Fibroblast of the aortic adventitia (primary cell): ENCODE measurements around the gene SNX19. TPM values are rescaled to one million over a fixed set of nuclear protein-coding genes. Genes with fewer than 3 reads are reported as not detected.

Experiments used
- DNase-seq: peaks from one replicate; pipeline ENCODE4 v3.0.0-alpha.2; 2010; ENCODE audit warnings: low read depth
- H3K4me3 ChIP-seq: 2 replicates; pipeline ENCODE4 v1.5.1; 2011; ENCODE audit warnings: low read depth, mild to moderate bottlenecking, control low read depth, low read length, moderate library complexity
- CTCF ChIP-seq: IDR thresholded peaks from 2 replicates; pipeline ENCODE4 v1.5.1; 2011; ENCODE audit warnings: mild to moderate bottlenecking, low read length, control low read depth, inconsistent platforms; ENCODE audit not compliant: insufficient read depth
- total RNA-seq: library from RNA; depleted of rRNA; stranded (reverse); fragments of >200 nt; gene quantifications from 2 replicates; pipeline ENCODE4 v1.2.3, GENCODE V29; 2012; ENCODE audit warnings: low replicate concordance

The SNX19 gene
- total RNA-seq, 1 donor, result 133 TPM

DNA sequence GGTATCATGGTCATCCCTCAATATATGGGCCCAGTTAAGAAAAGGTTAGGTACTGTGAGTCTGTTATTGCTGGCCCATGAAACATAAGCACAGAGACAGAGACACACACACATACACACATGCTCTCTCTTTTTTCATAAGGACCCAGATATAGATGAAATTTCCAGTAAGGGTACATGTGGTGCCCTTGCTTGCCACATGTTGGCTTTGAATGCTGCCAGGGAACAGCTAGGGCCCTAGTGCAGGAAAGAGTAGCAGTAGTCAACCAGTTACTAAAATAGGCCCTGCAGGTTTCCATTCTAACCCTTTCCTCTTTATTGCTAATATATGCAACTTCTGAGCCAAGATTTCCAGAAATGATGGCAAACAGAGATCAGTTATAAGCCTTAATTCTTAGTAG lies 9.1 kb downstream of the SNX19 start:
- no peak for DNase-seq
- TF ChIP-seq CTCF, result no peak
- H3K4me3 ChIP-seq, result no peak overlapping the region

DNA sequence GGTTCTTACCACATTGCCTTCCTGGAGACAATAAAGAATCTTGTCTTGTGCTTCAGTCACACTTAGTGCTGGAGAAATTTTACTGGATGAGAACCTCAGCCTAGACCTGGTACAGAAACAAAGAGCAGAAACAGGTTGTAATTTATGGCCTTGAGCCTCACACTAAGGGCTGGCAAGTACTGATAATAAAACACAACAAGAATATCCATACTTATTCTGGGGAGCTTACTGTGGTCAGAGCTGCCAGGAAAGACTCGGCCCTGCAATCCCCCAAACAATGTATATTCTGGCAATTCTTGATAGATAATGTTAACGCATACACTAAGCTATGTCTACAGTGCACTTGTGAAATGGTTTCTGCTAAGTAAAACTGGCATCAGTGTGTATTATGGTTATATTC lies 9.7 kb downstream of the SNX19 start:
- no peak for DNase-seq
- no peak overlapping the region for H3K4me3 ChIP-seq
- no peak for TF ChIP-seq CTCF

GRCh38 chr11:130905512-130905911 lies 10.8 kb downstream of the SNX19 start:
- no peak for TF ChIP-seq CTCF
- no peak overlapping the region for H3K4me3 ChIP-seq
- no peak for DNase-seq

GRCh38 chr11:130904380-130904779 lies 11.9 kb downstream of the SNX19 start:
- DNase-seq, result no peak
- no peak overlapping the region for H3K4me3 ChIP-seq

GRCh38 chr11:130902380-130902779 lies 13.9 kb downstream of the SNX19 start:
- no peak for TF ChIP-seq CTCF
- DNase-seq, result no peak
- H3K4me3 ChIP-seq, result no peak overlapping the region

More at GRCh38 chr11:130904380-130904779, 11.9 kb downstream of the SNX19 start:
- TF ChIP-seq CTCF, result peak; percentile 36

DNA sequence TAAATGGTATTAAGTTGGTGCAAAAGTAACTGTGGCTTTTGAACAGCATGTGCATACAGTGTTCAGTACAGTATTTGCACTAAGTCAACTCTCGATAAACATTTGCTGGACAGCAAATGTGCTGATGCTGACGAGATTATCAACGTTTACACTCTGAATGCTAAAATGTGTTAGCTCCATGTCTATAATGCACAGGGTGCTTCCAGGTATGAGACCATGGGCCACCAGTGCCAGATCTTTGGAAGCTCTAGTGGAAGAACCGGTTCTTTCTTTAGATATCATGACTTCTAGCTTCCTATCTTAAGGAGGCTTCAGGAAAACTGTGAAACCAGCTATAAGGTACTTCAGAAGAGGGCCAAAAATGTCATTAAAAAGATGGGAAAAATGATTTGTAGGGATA lies 17.2 kb downstream of the SNX19 start:
- H3K4me3 ChIP-seq, result no peak overlapping the region
- DNase-seq, result no peak
- TF ChIP-seq CTCF, result no peak
